ENCODE measurements around the gene MFNG.

DNA sequence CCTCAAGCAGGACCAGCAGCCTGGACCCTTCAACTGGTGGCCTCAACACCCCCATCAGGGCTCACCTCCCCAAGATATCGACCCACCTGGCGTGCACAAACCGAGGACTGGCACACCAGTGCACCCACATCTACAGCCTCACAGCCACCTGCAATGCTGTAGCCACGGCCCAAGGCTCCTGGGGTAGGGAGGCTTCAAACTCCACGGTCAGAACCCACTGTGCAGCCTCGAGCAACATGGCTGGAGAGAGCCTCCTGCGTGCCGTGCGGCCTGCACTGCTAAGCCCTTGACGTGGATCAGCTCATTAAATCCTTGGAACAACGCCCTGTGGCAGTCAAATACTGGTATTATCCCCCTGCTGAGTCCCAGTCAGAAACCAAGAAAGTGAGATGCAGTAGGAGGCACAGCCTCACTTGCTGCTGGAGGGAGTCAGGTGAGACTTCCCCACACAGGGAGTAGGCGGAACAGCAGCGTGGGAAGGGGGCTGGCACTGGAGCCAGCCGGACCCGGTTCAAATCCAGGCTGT lies 28.4 kb upstream of the MFNG start:
- TF ChIP-seq, protein P1, sequence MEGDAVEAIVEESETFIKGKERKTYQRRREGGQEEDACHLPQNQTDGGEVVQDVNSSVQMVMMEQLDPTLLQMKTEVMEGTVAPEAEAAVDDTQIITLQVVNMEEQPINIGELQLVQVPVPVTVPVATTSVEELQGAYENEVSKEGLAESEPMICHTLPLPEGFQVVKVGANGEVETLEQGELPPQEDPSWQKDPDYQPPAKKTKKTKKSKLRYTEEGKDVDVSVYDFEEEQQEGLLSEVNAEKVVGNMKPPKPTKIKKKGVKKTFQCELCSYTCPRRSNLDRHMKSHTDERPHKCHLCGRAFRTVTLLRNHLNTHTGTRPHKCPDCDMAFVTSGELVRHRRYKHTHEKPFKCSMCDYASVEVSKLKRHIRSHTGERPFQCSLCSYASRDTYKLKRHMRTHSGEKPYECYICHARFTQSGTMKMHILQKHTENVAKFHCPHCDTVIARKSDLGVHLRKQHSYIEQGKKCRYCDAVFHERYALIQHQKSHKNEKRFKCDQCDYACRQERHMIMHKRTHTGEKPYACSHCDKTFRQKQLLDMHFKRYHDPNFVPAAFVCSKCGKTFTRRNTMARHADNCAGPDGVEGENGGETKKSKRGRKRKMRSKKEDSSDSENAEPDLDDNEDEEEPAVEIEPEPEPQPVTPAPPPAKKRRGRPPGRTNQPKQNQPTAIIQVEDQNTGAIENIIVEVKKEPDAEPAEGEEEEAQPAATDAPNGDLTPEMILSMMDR (IDR thresholded peaks at IDR 0.05), result no peak
- TF ChIP-seq, protein P2, sequence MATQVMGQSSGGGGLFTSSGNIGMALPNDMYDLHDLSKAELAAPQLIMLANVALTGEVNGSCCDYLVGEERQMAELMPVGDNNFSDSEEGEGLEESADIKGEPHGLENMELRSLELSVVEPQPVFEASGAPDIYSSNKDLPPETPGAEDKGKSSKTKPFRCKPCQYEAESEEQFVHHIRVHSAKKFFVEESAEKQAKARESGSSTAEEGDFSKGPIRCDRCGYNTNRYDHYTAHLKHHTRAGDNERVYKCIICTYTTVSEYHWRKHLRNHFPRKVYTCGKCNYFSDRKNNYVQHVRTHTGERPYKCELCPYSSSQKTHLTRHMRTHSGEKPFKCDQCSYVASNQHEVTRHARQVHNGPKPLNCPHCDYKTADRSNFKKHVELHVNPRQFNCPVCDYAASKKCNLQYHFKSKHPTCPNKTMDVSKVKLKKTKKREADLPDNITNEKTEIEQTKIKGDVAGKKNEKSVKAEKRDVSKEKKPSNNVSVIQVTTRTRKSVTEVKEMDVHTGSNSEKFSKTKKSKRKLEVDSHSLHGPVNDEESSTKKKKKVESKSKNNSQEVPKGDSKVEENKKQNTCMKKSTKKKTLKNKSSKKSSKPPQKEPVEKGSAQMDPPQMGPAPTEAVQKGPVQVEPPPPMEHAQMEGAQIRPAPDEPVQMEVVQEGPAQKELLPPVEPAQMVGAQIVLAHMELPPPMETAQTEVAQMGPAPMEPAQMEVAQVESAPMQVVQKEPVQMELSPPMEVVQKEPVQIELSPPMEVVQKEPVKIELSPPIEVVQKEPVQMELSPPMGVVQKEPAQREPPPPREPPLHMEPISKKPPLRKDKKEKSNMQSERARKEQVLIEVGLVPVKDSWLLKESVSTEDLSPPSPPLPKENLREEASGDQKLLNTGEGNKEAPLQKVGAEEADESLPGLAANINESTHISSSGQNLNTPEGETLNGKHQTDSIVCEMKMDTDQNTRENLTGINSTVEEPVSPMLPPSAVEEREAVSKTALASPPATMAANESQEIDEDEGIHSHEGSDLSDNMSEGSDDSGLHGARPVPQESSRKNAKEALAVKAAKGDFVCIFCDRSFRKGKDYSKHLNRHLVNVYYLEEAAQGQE (IDR thresholded peaks at IDR 0.05; ENCODE audit: insufficient read depth in 1 of 2, low read depth in 2 of 2, low read length in 1 of 2), result no peak

All from Panc1 (cell line).